BE2C (cell line): ENCODE data around the gene HPCAL1.

Experiments used
- DNase-seq: peaks from one replicate; pipeline ENCODE4 v3.0.0-alpha.2; 2020
- H3K27me3 ChIP-seq: fragments of 250-450 bp; sonication (Bioruptor Pico); 2 replicates; pipeline ENCODE4 v1.5.1; 2020; ENCODE audit warnings: mild to moderate bottlenecking
- H3K36me3 ChIP-seq: fragments of 250-450 bp; sonication (Bioruptor Pico); 2 replicates; pipeline ENCODE4 v1.5.1; 2020; ENCODE audit warnings: mild to moderate bottlenecking
- H3K4me1 ChIP-seq: fragments of 250-450 bp; sonication (Bioruptor Pico); 2 replicates; pipeline ENCODE4 v1.5.1; 2020
- H3K4me3 ChIP-seq: 2 replicates; pipeline ENCODE4 v1.5.1; 2011; ENCODE audit warnings: low read depth, low read length
- H3K9me3 ChIP-seq: fragments of 250-450 bp; sonication (Bioruptor Pico); 2 replicates; pipeline ENCODE4 v1.5.1; 2020
- TF ChIP-seq, protein P1 (sequence below): IDR thresholded peaks from 2 replicates; pipeline ENCODE4 v1.5.1; 2012; ENCODE audit warnings: mild to moderate bottlenecking, low read depth, low read length

HPCAL1 gene

DNA sequence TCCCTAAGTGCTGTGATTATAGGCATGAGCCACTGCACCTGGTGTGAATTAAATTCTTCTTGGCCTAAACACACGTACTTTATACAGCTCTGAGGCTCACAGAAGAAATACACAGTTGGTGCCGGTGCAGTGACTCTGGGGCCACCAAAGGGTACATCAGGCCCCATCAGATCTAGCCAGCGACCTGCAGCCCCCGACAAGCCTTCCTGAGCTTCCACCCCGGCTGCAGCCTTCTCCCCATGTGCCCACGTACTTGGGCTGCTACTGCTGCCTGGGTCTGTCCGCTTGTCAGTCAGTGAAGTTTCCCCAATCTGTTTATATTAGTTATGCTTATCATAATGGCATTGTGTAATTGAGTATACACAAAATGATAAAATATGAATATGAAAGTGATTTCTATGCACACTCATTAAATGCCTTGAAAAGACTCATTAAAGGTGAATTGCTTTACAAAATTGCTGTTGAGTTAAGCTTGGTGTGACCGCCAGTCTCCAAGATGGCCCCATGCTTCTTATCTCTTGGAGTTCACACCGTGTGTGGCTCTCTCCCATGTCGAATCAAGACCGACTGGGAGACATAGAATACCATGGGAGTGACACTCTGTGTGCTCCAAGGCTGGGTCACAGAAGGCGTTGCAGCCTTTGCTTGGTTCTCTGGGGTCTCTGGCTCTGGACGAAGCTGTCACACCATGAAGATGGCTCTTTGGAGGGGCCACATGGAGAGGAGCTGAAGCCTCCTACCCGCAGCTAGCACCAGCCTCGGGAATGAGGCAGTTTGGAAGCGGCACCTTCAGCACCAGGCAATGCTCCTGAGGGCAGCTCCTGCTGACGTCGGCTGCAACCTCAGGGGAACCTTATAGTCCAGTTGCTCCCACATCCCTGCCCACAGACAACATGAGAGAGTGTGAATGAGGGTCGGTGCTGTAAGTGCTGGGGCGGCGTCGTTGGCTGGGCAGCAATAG is 29.2 kb upstream of the HPCAL1 start:
- H3K4me1 ChIP-seq: 0 out of 2 replicates have a peak, but pooled peaks cover 2% of the 10 kb centered on the region
- no peaks in the 10 kb centered on the region for H3K9me3 ChIP-seq
- no peaks in the 10 kb centered on the region for H3K27me3 ChIP-seq
- H3K4me3 ChIP-seq: no peak overlapping the region
- H3K36me3 ChIP-seq: no peaks in the 10 kb centered on the region
- TF ChIP-seq, protein P1, sequence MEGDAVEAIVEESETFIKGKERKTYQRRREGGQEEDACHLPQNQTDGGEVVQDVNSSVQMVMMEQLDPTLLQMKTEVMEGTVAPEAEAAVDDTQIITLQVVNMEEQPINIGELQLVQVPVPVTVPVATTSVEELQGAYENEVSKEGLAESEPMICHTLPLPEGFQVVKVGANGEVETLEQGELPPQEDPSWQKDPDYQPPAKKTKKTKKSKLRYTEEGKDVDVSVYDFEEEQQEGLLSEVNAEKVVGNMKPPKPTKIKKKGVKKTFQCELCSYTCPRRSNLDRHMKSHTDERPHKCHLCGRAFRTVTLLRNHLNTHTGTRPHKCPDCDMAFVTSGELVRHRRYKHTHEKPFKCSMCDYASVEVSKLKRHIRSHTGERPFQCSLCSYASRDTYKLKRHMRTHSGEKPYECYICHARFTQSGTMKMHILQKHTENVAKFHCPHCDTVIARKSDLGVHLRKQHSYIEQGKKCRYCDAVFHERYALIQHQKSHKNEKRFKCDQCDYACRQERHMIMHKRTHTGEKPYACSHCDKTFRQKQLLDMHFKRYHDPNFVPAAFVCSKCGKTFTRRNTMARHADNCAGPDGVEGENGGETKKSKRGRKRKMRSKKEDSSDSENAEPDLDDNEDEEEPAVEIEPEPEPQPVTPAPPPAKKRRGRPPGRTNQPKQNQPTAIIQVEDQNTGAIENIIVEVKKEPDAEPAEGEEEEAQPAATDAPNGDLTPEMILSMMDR: no peak
- DNase-seq: peak; percentile 3

DNA sequence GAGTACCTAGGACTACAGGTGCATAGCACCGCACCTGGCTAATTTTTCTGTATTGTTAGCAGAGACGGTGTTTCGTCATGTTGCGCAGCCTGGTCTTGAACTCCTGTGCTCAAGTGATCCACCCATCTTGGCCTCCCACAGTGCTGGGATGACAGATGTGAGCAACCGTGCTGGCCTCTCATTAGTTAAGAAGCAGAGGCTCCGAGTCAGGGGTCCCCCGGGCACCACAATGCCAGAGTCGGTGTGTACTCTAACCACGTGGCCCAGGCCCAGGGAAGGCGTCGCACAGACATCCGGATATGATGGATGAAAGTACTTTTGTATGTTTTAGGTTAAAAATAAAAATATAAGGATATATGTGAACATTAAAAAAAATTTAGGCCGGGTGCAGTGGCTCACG is 28.3 kb upstream of the HPCAL1 start:
- no peaks in the 10 kb centered on the region for H3K36me3 ChIP-seq
- H3K27me3 ChIP-seq: no peaks in the 10 kb centered on the region
- H3K9me3 ChIP-seq: no peaks in the 10 kb centered on the region
- no peak for DNase-seq
- no peak overlapping the region for H3K4me3 ChIP-seq
- TF ChIP-seq, protein P1: no peak
- 0 out of 2 replicates have a peak, but pooled peaks cover 2% of the 10 kb centered on the region for H3K4me1 ChIP-seq

DNA sequence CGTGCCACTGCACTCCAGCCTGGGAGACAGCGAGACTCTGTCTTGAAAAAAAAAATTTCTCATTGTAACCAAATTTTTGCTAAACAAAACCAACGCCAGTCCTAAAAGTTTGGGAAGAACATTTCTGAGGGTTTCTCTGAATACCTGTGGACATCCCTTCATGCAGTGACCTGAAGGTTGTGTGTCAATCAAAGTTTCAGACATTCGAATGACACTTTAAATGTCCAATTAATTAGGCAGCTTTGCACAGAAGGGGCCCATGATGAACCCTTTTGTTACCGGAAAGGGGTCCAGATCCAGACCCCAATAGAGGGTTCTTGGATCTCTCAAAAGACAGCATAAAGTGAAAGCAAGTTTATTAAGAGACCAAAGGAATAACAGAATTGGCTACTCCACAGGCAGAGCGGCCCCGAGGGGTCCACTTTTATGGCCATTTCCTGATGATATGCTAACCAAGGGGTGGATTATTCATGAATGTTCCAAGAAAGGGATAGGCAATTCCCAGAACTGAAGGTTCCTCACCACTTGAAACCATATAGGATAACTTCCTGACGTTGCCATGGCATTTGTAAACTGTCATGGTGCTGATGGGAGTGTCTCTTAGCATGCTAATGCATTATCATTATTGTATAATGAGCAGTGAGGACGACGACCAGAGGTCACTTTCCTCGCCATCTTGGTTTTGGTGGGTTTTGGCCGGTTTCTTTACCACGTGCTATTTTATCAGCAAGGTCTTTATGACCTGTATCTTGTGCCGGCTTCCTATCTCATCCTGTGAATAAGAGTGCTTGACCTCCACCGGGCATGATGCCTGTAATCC is 27.5 kb upstream of the HPCAL1 start:
- TF ChIP-seq, protein P1: no peak
- H3K36me3 ChIP-seq: no peaks in the 10 kb centered on the region

DNA sequence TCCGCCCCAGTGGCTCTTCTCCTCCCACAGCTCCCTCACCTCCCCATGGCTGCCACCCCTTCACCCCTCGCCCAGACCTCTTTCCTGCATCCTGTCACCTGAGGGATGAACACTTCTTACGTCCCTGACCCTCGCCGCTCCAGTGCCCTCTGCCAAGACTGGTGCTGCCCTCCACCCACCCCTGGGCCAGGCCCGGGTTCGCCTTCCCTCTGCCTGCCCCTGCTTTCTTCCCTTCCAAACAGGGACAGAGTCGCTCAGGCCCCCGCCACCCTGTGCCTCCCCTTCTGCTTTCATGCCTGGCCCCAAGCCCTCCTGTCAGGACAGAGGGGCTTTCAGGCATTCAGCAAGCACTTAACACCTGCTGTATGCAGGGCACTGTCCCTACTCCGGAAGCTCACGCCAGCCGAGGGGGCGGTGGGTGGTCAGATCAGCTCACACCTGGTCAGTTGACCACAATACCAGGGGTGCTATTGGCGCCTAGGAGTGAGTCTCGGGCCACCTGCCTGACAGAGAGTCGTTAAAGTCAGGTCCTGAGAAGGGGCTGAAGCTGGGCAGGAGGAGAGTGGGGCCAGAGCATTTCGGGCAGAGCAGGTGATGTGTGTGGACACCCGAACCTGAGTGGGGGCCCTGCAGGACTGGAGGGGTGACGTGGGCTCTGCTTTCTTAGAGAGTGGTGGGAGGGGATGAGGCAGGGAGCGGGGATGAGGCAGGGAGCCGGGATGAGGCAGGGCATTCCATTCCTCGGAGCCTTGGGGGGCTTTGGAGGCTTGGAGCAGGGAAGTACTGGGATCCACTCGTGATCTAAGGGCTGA is 26.0 kb upstream of the HPCAL1 start:
- Histone ChIP-seq H3K4me3 (no peak overlapping the region), H3K36me3 (no peaks in the 10 kb centered on the region), H3K27me3 (no peaks in the 10 kb centered on the region), H3K9me3 (no peaks in the 10 kb centered on the region), H3K4me1 (no peaks in the 10 kb centered on the region)
- no peak for DNase-seq
- TF ChIP-seq, protein P1: no peak

More for the DNA sequence above, 27.5 kb upstream of the HPCAL1 start:
- H3K27me3 ChIP-seq: no peaks in the 10 kb centered on the region
- no peak for DNase-seq
- H3K4me3 ChIP-seq: no peak overlapping the region
- H3K4me1 ChIP-seq: 0 out of 2 replicates have a peak, but pooled peaks cover 2% of the 10 kb centered on the region
- no peaks in the 10 kb centered on the region for H3K9me3 ChIP-seq

DNA sequence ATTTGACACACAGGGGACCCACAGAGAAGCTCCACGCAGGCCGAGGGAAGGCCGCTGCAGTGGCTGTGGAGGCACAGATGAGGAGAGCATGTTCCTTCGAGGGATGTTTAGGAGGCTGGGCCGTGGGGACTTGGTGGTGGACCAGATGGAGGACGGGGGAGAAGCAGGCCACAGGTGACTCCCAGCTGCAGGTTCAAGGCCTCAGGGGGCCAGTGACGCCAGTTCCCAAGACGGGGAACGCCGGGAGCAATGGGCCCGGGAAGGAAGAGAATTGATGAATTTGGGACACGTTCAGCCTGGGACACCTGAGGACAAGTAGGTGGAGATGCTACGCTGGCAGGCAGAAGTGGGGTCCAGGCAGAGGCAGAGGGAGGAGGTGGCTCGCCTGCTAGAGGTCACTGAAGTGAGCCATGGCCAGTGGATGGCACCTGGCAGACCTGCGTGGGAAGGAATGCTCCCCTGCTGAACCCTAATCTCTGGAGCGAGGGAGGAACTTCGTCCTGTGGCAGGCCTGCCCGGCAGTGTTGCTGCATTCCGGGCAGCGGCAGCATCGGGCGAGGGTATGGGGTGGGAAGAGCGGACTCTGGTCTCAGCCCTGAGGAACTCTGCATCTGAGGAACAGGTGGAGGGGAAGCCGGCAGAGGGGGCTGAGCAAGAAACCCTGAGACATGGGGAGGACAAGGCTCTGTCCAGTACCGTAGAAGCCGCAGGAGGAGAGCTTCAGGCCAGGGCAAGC is 25.2 kb upstream of the HPCAL1 start:
- DNase-seq: no peak
- Histone ChIP-seq H3K4me3 (no peak overlapping the region), H3K4me1 (no peaks in the 10 kb centered on the region), H3K27me3 (no peaks in the 10 kb centered on the region), H3K36me3 (no peaks in the 10 kb centered on the region), H3K9me3 (no peaks in the 10 kb centered on the region)
- TF ChIP-seq, protein P1: no peak
